BLaER1 treated with 17β-estradiol and CSF1 and Interleukin-3, amounts not matched to agents 10 nM and 100 nM (cell line): ENCODE data around the gene PRRC2A.

Experiments used
- H3K27ac ChIP-seq, 11 experiments: shearing (Covaris generic); formaldehyde crosslinking; 2 replicates each; pipeline ENCODE4 v1.8.1; 2022
- H3K27me3 ChIP-seq, 11 experiments: shearing (Covaris generic); formaldehyde crosslinking; 2 replicates each; pipeline ENCODE4 v1.8.1; 2022
- H3K36me3 ChIP-seq, 11 experiments: shearing (Covaris generic); formaldehyde crosslinking; 2 replicates each; pipeline ENCODE4 v1.8.1; 2022
- H3K4me1 ChIP-seq, 10 experiments: shearing (Covaris generic); formaldehyde crosslinking; 2 replicates each; pipeline ENCODE4 v1.8.1; 2022
- H3K4me2 ChIP-seq, 11 experiments: shearing (Covaris generic); formaldehyde crosslinking; 2 replicates each; pipeline ENCODE4 v1.8.1; 2022
- H3K4me3 ChIP-seq, 10 experiments: shearing (Covaris generic); formaldehyde crosslinking; 2 replicates each; pipeline ENCODE4 v1.8.1; 2022
- H3K9ac ChIP-seq, 11 experiments: shearing (Covaris generic); formaldehyde crosslinking; 2 replicates each; pipeline ENCODE4 v1.8.1; 2022
- H3K9me3 ChIP-seq, 11 experiments: shearing (Covaris generic); formaldehyde crosslinking; replicated peaks in 1 of 11; 2 replicates each; pipeline ENCODE4 v1.8.1; 2022
- H4K20me1 ChIP-seq, 11 experiments: shearing (Covaris generic); formaldehyde crosslinking; 2 replicates each; pipeline ENCODE4 v1.8.1; 2022
- Cebpa-rat ChIP-seq, 11 experiments: shearing (Covaris generic); IDR thresholded peaks; 2 replicates each; pipeline ENCODE4 v1.8.1; 2022

PRRC2A gene

DNA sequence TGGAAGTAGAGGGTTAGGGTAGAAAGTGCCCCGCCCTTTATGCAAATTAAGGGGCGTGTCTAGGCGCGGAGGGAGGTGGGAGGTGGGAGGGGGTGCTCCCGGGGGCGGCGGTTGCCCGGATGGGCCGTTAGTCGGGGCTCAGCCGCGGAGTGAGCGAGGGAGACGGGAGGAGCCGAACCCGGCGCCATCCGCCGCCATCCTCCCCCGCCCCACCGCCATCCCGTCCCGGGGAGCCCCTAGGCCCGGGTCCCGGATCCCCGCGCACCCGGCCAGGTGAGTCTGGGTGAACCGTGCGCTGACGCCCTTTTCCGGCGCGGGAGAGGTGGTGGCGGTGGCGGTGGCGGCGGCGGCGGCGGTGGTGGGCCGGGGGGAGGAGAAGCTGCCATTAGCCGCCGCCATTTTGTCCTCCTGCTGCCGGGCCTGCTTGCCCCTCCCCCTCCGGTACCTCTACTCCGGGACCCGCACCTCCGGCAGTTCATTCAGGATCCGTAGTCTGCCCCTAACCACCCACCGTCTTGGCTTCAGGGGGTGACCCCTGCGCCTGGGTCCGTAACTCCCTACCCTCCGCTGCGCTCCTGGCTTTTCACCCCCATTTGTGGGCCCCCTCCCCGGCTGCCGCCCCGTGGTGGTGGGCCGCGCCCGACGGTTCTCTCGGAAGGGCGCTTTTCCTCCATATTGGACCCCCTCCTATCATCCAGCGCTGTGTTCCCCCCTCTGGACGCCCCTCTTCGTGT, at the start of gene PRRC2A:
TSS of gene PRRC2A (plus strand) at position 130 of the 734 bp plus-strand sequence. CDS start 2,075 bp downstream, outside the sequence.
- Histone ChIP-seq H3K9me3 (no peaks in the 10 kb centered on the region), H3K36me3 (peaks cover 28 to 44% (median 42%) of the 10 kb centered on the region in 11 experiments), H3K4me2 (peak within 1 kb of the TSS; percentile 93 to 100 (median 96)), H3K4me1 (peaks cover 27 to 64% (median 35%) of the 10 kb centered on the region in 10 experiments), H4K20me1 (peaks cover 26 to 50% (median 43%) of the 10 kb centered on the region in 11 experiments; a peak in 20 of 22 replicates), H3K27me3 (no peaks in the 10 kb centered on the region), H3K9ac (peak within 1 kb of the TSS; percentile 94 to 99 (median 99)), H3K4me3 (peak within 1 kb of the TSS; percentile 89 to 99 (median 96)), H3K27ac (peak within 1 kb of the TSS; percentile 92 to 99 (median 98))
- TF ChIP-seq Cebpa-rat (IDR thresholded peaks at IDR 0.05) = no peak

- Histone ChIP-seq H3K4me1 (peaks cover 82 to 100% (median 98%) of the 10 kb centered on the region in 10 experiments), H4K20me1 (peaks cover 0 to 19% (median 11%) of the 10 kb centered on the region in 11 experiments; a peak in 15 of 22 replicates), H3K36me3 (peaks cover 3 to 10% (median 8%) of the 10 kb centered on the region in 11 experiments), H3K9ac (peak within 1 kb of the TSS; percentile 58 to 81 (median 71); a peak in 21 of 22 replicates), H3K9me3 (no peaks in the 10 kb centered on the region), H3K4me2 (peak within 1 kb of the TSS; percentile 79 to 100 (median 96)), H3K27me3 (no peaks in the 10 kb centered on the region), H3K4me3 (peak within 1 kb of the TSS in 7 of 10 experiments; percentile 16 to 51 (median 32); a peak in 11 of 20 replicates), H3K27ac (peak within 1 kb of the TSS; percentile 41 to 93 (median 78); a peak in 21 of 22 replicates)
- no peak for TF ChIP-seq Cebpa-rat (IDR thresholded peaks at IDR 0.05)
Observed at GRCh38 chr6:31572041-31572911, 48.2 kb upstream of the PRRC2A start, which contains the start of gene LTA. Gene LTA (plus strand): TSS chr6:31572289. CDS start chr6:31572743, 454 bp downstream.

GRCh38 chr6:31573239-31574105, 47.0 kb upstream of the PRRC2A start:
- Histone ChIP-seq H3K36me3 (peaks cover 15 to 22% (median 20%) of the 10 kb centered on the region in 11 experiments), H4K20me1 (peaks cover 0 to 30% (median 17%) of the 10 kb centered on the region in 11 experiments; a peak in 15 of 22 replicates), H3K4me3 (no peak overlapping the region), H3K27me3 (no peaks in the 10 kb centered on the region), H3K4me2 (peak overlapping the region; percentile 90 to 100 (median 96); a peak in 21 of 22 replicates), H3K9ac (peak overlapping the region in 4 of 11 experiments; percentile 69 to 94 (median 91); a peak in 5 of 22 replicates), H3K4me1 (peaks cover 82 to 100% (median 98%) of the 10 kb centered on the region in 10 experiments), H3K27ac (peak overlapping the region in 7 of 11 experiments; percentile 83 to 93 (median 90); a peak in 14 of 22 replicates), H3K9me3 (no peaks in the 10 kb centered on the region)
- TF ChIP-seq Cebpa-rat (IDR thresholded peaks at IDR 0.05) = no peak

- peak overlapping the region; percentile 82 to 94 (median 87) for H3K9ac ChIP-seq
- H3K36me3 ChIP-seq = peaks cover 18 to 28% (median 26%) of the 10 kb centered on the region in 11 experiments
- peak overlapping the region; percentile 90 to 100 (median 96) for H3K4me2 ChIP-seq
- peaks cover 82 to 99% (median 97%) of the 10 kb centered on the region in 10 experiments for H3K4me1 ChIP-seq
- H4K20me1 ChIP-seq = peaks cover 0 to 31% (median 17%) of the 10 kb centered on the region in 11 experiments; a peak in 15 of 22 replicates
- no peak for TF ChIP-seq Cebpa-rat (IDR thresholded peaks at IDR 0.05)
- H3K27ac ChIP-seq = peak overlapping the region; percentile 58 to 93 (median 86); a peak in 21 of 22 replicates
- no peaks in the 10 kb centered on the region for H3K27me3 ChIP-seq
- peak overlapping the region; percentile 71 to 89 (median 85); a peak in 18 of 20 replicates for H3K4me3 ChIP-seq
- no peaks in the 10 kb centered on the region for H3K9me3 ChIP-seq
Observed at GRCh38 chr6:31574106-31575061, 46.1 kb upstream of the PRRC2A start.

DNA sequence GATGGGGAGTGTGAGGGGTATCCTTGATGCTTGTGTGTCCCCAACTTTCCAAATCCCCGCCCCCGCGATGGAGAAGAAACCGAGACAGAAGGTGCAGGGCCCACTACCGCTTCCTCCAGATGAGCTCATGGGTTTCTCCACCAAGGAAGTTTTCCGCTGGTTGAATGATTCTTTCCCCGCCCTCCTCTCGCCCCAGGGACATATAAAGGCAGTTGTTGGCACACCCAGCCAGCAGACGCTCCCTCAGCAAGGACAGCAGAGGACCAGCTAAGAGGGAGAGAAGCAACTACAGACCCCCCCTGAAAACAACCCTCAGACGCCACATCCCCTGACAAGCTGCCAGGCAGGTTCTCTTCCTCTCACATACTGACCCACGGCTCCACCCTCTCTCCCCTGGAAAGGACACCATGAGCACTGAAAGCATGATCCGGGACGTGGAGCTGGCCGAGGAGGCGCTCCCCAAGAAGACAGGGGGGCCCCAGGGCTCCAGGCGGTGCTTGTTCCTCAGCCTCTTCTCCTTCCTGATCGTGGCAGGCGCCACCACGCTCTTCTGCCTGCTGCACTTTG, 45.1 kb upstream of the PRRC2A start, which contains the start of gene TNF:
TSS of gene TNF (plus strand) at position 231 of the 567 bp plus-strand sequence. CDS start at position 408, 177 bp downstream.
- Histone ChIP-seq H4K20me1 (peaks cover 0 to 31% (median 17%) of the 10 kb centered on the region in 11 experiments; a peak in 15 of 22 replicates), H3K36me3 (peaks cover 18 to 28% (median 26%) of the 10 kb centered on the region in 11 experiments), H3K4me1 (peaks cover 83 to 99% (median 97%) of the 10 kb centered on the region in 10 experiments), H3K27me3 (no peaks in the 10 kb centered on the region), H3K4me3 (peak within 1 kb of the TSS; percentile 71 to 89 (median 85)), H3K27ac (peak within 1 kb of the TSS; percentile 58 to 93 (median 86); a peak in 21 of 22 replicates), H3K9ac (peak within 1 kb of the TSS; percentile 82 to 94 (median 87)), H3K4me2 (peak within 1 kb of the TSS; percentile 90 to 100 (median 96)), H3K9me3 (no peaks in the 10 kb centered on the region)
- peak in 1 of 11 experiments; percentile 55; a peak in 1 of 22 replicates for TF ChIP-seq Cebpa-rat (IDR thresholded peaks at IDR 0.05)

GRCh38 chr6:31575952-31576685, 44.4 kb upstream of the PRRC2A start:
- peaks cover 0 to 31% (median 17%) of the 10 kb centered on the region in 11 experiments; a peak in 15 of 22 replicates for H4K20me1 ChIP-seq
- H3K27ac ChIP-seq = peak overlapping the region; percentile 35 to 93 (median 86); a peak in 21 of 22 replicates
- H3K9me3 ChIP-seq = no peaks in the 10 kb centered on the region
- H3K27me3 ChIP-seq = no peaks in the 10 kb centered on the region
- H3K4me2 ChIP-seq = peak overlapping the region; percentile 90 to 100 (median 96)
- TF ChIP-seq Cebpa-rat (IDR thresholded peaks at IDR 0.05) = no peak
- peaks cover 18 to 28% (median 26%) of the 10 kb centered on the region in 11 experiments for H3K36me3 ChIP-seq
- peaks cover 82 to 97% (median 94%) of the 10 kb centered on the region in 10 experiments for H3K4me1 ChIP-seq
- H3K9ac ChIP-seq = peak overlapping the region; percentile 82 to 94 (median 87)
- peak overlapping the region; percentile 71 to 89 (median 85) for H3K4me3 ChIP-seq
